Subcutaneous abdominal adipose tissue (tissue), 5 donors: ENCODE results near the gene ERO1A.

Experiments
- H3K27ac ChIP-seq: one replicate; pipeline ENCODE4 v1.7.0; 2013; ENCODE audit warnings: low read depth, mild to moderate bottlenecking, inconsistent platforms, low read length, moderate library complexity
- H3K27me3 ChIP-seq, 5 donors: one replicate each; pipeline ENCODE4 v1.7.0; 2013; ENCODE audit warnings: low read length in 5 of 5, inconsistent platforms in 1 of 5; ENCODE audit not compliant: control insufficient read depth in 5 of 5, insufficient read depth in 4 of 5
- H3K36me3 ChIP-seq, 5 donors: one replicate each; pipeline ENCODE4 v1.7.0; 2013; ENCODE audit warnings: low read length in 5 of 5; ENCODE audit not compliant: control insufficient read depth in 5 of 5, insufficient read depth in 5 of 5
- H3K4me1 ChIP-seq, 5 donors: one replicate each; pipeline ENCODE4 v1.7.0; 2013; ENCODE audit warnings: low read length in 5 of 5, mild to moderate bottlenecking in 3 of 5, moderate library complexity in 1 of 5; ENCODE audit not compliant: control insufficient read depth in 5 of 5, insufficient read depth in 5 of 5
- H3K4me3 ChIP-seq, 5 donors: one replicate each; pipeline ENCODE4 v1.7.0; 2013; ENCODE audit warnings: low read length in 5 of 5, low read depth in 1 of 5
- H3K9ac ChIP-seq, 5 donors: one replicate each; pipeline ENCODE4 v1.7.0; 2013; ENCODE audit warnings: low read length in 5 of 5, mild to moderate bottlenecking in 4 of 5, moderate library complexity in 3 of 5
- H3K9me3 ChIP-seq, 5 donors: one replicate each; pipeline ENCODE4 v1.7.0; 2013; ENCODE audit warnings: low read length in 5 of 5; ENCODE audit not compliant: control insufficient read depth in 5 of 5
- donor health status: healthy.
- donor health status: healthy.
- donor health status: healthy.
- donor health status: healthy.
- donor health status: healthy.

The ERO1A gene

GRCh38 chr14:52695481-52696091 is at the start of gene ERO1A:
ERO1A (minus strand) TSS chr14:52695558; CDS start chr14:52695481, 77 bp downstream.
- no peaks in the 10 kb centered on the region for H3K9me3 ChIP-seq
- H3K4me1 ChIP-seq: peaks cover 0 to 31% (median 16%) of the 10 kb centered on the region in 5 donors
- no peaks in the 10 kb centered on the region for H3K36me3 ChIP-seq
- H3K27me3 ChIP-seq: no peaks in the 10 kb centered on the region
- peak within 1 kb of the TSS; percentile 80 to 98 (median 96) for H3K4me3 ChIP-seq
- peak within 1 kb of the TSS; percentile 88 for H3K27ac ChIP-seq
- H3K9ac ChIP-seq: peak within 1 kb of the TSS; percentile 63 to 99 (median 96)

GRCh38 chr14:52741865-52742264 is 46.5 kb upstream of the ERO1A start:
- peaks cover 0 to 15% (median 12%) of the 10 kb centered on the region in 5 donors for H3K4me1 ChIP-seq
- H3K36me3 ChIP-seq: peaks cover 0 to 5% (median 4%) of the 10 kb centered on the region in 5 donors
- peak overlapping the region in 1 of 5 donors; percentile 28 for H3K9ac ChIP-seq
- H3K27me3 ChIP-seq: no peaks in the 10 kb centered on the region
- no peak overlapping the region for H3K4me3 ChIP-seq
- H3K9me3 ChIP-seq: no peaks in the 10 kb centered on the region
- peak overlapping the region; percentile 77 for H3K27ac ChIP-seq

DNA sequence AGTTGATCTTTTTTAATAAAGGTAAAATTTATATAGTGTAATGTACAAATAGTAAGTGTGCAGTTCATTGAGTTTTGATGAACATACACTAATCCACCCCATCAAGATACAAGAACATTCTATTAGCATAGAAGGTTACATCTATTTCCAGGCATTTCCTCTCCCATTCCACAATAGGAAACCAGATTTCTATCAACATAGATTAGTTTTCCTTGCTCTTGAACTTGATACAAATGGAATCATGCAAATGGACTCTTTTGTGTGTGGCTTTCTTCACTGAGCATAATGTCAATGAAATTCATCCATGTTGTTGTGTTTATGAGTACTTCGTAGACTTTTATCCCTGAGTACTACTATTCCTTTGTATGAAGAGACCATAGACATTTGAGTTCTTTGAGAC is 45.4 kb upstream of the ERO1A start:
- Histone ChIP-seq H3K36me3 (peaks cover 0 to 5% (median 0%) of the 10 kb centered on the region in 5 donors), H3K27me3 (no peaks in the 10 kb centered on the region), H3K9me3 (no peaks in the 10 kb centered on the region), H3K4me1 (peaks cover 0 to 21% (median 14%) of the 10 kb centered on the region in 5 donors), H3K4me3 (no peak overlapping the region), H3K9ac (no peak overlapping the region), H3K27ac (no peak overlapping the region)

- Histone ChIP-seq H3K4me3 (no peak overlapping the region), H3K4me1 (peaks cover 0 to 17% (median 10%) of the 10 kb centered on the region in 5 donors)
These were observed 43.1 kb upstream of the ERO1A start for GRCh38 chr14:52738409-52738808.

DNA sequence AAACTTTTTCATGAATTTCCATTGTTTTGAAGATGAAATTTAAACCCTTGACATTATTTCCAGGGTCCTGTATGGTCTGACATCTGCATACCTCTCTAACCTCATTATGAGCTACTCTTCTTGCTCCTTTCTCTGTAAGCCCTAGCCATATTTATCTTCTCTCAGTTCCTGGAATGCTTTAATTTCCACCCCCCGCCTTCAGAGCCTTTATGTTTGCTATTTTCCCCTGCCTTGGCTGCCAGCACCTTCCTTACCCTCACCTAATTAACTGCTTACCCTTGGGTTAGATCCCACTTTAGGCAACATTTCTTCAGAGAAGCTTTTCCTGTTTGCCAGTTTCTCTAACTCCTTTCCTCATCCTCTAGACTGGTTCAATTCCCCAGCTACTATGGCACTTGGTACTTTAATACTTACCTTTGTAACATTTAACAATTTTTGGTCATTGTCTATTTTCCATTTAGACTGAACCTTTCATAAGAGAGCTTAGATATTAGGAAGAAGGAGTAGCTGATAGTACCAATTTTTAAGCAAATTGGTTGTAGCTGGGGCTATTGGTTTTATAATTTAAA is 40.6 kb upstream of the ERO1A start:
- H3K9me3 ChIP-seq: no peaks in the 10 kb centered on the region
- H3K9ac ChIP-seq: no peak overlapping the region
- H3K4me1 ChIP-seq: peaks cover 0 to 12% (median 10%) of the 10 kb centered on the region in 5 donors
- no peak overlapping the region for H3K4me3 ChIP-seq
- H3K27ac ChIP-seq: no peak overlapping the region
- peaks cover 0 to 10% (median 4%) of the 10 kb centered on the region in 5 donors for H3K36me3 ChIP-seq
- H3K27me3 ChIP-seq: no peaks in the 10 kb centered on the region

More at GRCh38 chr14:52738409-52738808, 43.1 kb upstream of the ERO1A start:
- Histone ChIP-seq H3K27me3 (no peaks in the 10 kb centered on the region), H3K9ac (no peak overlapping the region), H3K36me3 (peaks cover 0 to 7% (median under 1%) of the 10 kb centered on the region in 5 donors), H3K27ac (no peak overlapping the region), H3K9me3 (no peaks in the 10 kb centered on the region)

GRCh38 chr14:52733824-52734223 is 38.5 kb upstream of the ERO1A start:
- Histone ChIP-seq H3K27ac (no peak overlapping the region), H3K9ac (no peak overlapping the region), H3K4me3 (no peak overlapping the region), H3K36me3 (peaks cover 0 to 10% (median 4%) of the 10 kb centered on the region in 5 donors), H3K4me1 (peaks cover 2 to 20% (median 17%) of the 10 kb centered on the region in 5 donors), H3K9me3 (no peaks in the 10 kb centered on the region), H3K27me3 (no peaks in the 10 kb centered on the region)

GRCh38 chr14:52730709-52731111 is 35.4 kb upstream of the ERO1A start:
- H3K36me3 ChIP-seq: peaks cover 2 to 29% (median 15%) of the 10 kb centered on the region in 5 donors
- H3K4me3 ChIP-seq: peak overlapping the region; percentile 79 to 98 (median 92)
- H3K9me3 ChIP-seq: no peaks in the 10 kb centered on the region
- H3K27me3 ChIP-seq: no peaks in the 10 kb centered on the region
- H3K4me1 ChIP-seq: peaks cover 2 to 13% (median 13%) of the 10 kb centered on the region in 5 donors
- peak overlapping the region; percentile 76 for H3K27ac ChIP-seq
- peak overlapping the region; percentile 52 to 97 (median 92) for H3K9ac ChIP-seq

- no peaks in the 10 kb centered on the region for H3K9me3 ChIP-seq
- H3K4me1 ChIP-seq: peaks cover 2 to 13% (median 13%) of the 10 kb centered on the region in 5 donors
- peaks cover 5 to 35% (median 17%) of the 10 kb centered on the region in 5 donors for H3K36me3 ChIP-seq
- peak within 1 kb of the TSS; percentile 52 to 97 (median 92) for H3K9ac ChIP-seq
- peak within 1 kb of the TSS; percentile 76 for H3K27ac ChIP-seq
- peak within 1 kb of the TSS; percentile 79 to 98 (median 92) for H3K4me3 ChIP-seq
- H3K27me3 ChIP-seq: no peaks in the 10 kb centered on the region
These were observed 34.8 kb upstream of the ERO1A start, which contains the start of gene STYX for GRCh38 chr14:52729925-52730708. STYX (plus strand) TSS chr14:52730166; CDS start chr14:52730475, 309 bp downstream.

DNA sequence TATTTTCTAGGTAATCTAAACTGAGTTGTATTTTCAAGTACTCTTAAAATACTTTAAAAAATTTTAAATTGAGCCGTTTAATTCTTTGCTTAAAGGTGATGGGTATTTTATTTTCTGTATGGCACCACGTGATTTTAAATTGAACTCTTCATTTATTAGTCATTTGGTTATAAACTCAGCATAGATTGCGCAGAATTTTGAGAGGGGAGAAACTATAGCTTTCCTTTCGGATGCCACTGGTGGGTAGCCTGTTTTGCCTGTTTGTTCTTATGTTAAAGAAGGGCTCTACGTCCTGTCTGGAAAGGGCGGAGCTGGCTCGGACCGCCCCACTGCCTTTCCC is 34.2 kb upstream of the ERO1A start:
- H3K4me3 ChIP-seq: peak overlapping the region; percentile 38 to 57 (median 50)
- no peaks in the 10 kb centered on the region for H3K9me3 ChIP-seq
- no peaks in the 10 kb centered on the region for H3K27me3 ChIP-seq
- peaks cover 9 to 41% (median 22%) of the 10 kb centered on the region in 5 donors for H3K36me3 ChIP-seq
- peak overlapping the region in 2 of 5 donors; percentile 48 to 66 for H3K9ac ChIP-seq
- peaks cover 2 to 13% (median 13%) of the 10 kb centered on the region in 5 donors for H3K4me1 ChIP-seq
- H3K27ac ChIP-seq: peak overlapping the region; percentile 44
